WTC11 (cell line): ENCODE measurements around the gene MUSTN1.

Source experiments
- ATF3 ChIP-seq: sonication (generic); formaldehyde crosslinking; conservative IDR thresholded peaks from 2 replicates; pipeline ENCODE4 v1.8.1; 2022; ENCODE audit warnings: mild to moderate bottlenecking, missing genetic modification reagents
- CTCF ChIP-seq: fragments of 200-600 bp; IDR thresholded peaks from 2 replicates; pipeline ENCODE4 v1.8.0; 2022; ENCODE audit warnings: antibody characterized with exemption
- GRHL2 ChIP-seq: fragments of 250-450 bp; sonication (Bioruptor Pico); IDR thresholded peaks from 2 replicates; pipeline ENCODE4 v1.8.0; 2022; ENCODE audit warnings: mild to moderate bottlenecking, moderate library complexity; ENCODE audit not compliant: insufficient replicate concordance, severe bottlenecking
- TP53 ChIP-seq: sonication (generic); formaldehyde crosslinking; IDR thresholded peaks from 2 replicates; pipeline ENCODE4 v1.8.1; 2023; ENCODE audit warnings: mild to moderate bottlenecking, missing genetic modification reagents
- TF ChIP-seq, protein P1 (sequence below): sonication (generic); formaldehyde crosslinking; IDR thresholded peaks from 2 replicates; pipeline ENCODE4 v1.8.0; 2022; ENCODE audit warnings: mild to moderate bottlenecking, missing genetic modification reagents

GRCh38 chr3:52836986-52837385 lies 2.2 kb upstream of the MUSTN1 start:
- no peak for TF ChIP-seq CTCF
- no peak for TF ChIP-seq TP53 (CRISPR knock-in tag)
- TF ChIP-seq, protein P1, sequence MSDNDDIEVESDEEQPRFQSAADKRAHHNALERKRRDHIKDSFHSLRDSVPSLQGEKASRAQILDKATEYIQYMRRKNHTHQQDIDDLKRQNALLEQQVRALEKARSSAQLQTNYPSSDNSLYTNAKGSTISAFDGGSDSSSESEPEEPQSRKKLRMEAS: no peak
- no peak for TF ChIP-seq ATF3
- TF ChIP-seq GRHL2 (CRISPR knock-in tag): no peak
